ENCODE data around the gene IPO13.
A peak's percentile ranks its signal among the peaks of the same experiment; 100 is the strongest.

The IPO13 gene

DNA sequence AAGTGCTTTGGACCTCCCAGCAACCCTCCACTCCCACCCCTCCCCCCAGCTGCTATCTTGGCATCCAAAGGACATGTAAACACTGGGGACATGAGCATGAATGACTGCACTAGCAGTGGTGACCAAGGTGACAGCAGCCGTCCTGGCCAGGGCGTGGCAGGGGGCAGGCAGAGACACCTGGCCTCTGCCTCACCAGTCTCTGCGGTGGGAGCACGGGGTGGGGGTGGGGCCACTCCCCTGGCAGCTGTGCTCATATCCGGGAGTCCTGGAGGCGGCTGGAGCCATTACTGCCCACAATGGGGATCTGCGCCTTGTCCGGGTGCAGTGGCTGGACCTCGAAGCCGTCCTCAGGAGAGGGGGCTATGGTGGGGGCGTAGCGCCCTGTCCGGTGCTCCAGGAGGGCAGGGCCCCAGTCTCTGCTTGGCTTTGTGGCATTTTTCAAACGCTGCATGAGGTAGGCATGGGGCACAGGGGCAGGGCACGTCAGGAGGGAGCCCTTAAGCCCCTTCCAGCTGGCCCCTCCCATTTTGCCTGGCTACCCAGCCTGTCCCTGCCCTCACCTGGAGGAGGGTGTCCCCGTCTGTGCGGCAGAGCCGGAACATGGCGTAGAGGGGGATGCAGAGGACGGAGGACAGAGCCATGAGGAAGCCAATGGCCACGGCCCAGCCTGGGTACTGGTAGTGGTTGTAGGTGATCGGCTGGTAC, 50.7 kb downstream of the IPO13 start:
- Histone ChIP-seq H3K14ac (ENCODE audit: low read length in 2 of 2) (peak overlapping the region in 1 of 2 experiments; percentile 55), H3K4me3 (ENCODE audit: insufficient read depth in 1 of 2, low read depth in 1 of 2, low read length in 2 of 2) (no peak overlapping the region), H3K18ac (ENCODE audit: low read depth in 1 of 2, low read length in 2 of 2) (peak overlapping the region in 1 of 2 experiments; percentile 71), H3K36me3 (ENCODE audit: control insufficient read depth in 1 of 2, insufficient read depth in 2 of 2, low read depth in 1 of 2, low read length in 2 of 2) (peaks cover 0 to 42% of the 10 kb centered on the region in 2 experiments), H4K8ac (ENCODE audit: low read length) (peak overlapping the region; percentile 73), H2BK12ac (ENCODE audit: low read length in 2 of 2) (no peak overlapping the region), H2BK120ac (ENCODE audit: low read depth, low read length) (no peak overlapping the region), H3K9ac (ENCODE audit: low read length) (no peak overlapping the region), H2BK5ac (ENCODE audit: low read depth, low read length, poor library complexity, severe bottlenecking) (no peak overlapping the region), H3K4ac (ENCODE audit: low read depth in 1 of 2, low read length in 2 of 2) (no peak overlapping the region), H2AK5ac (ENCODE audit: low read length, severe bottlenecking) (no peak overlapping the region), H3K9me3 (ENCODE audit: control insufficient read depth, low read length) (no peaks in the 10 kb centered on the region), H3K27ac (ENCODE audit: low read length, poor library complexity, severe bottlenecking) (no peak overlapping the region), H3K4me1 (ENCODE audit: control insufficient read depth, insufficient read depth, low read depth, low read length) (peaks cover 5% of the 10 kb centered on the region), H4K91ac (ENCODE audit: low read length) (no peak overlapping the region), H3K79me1 (replicated peaks; ENCODE audit: low read length, poor library complexity, severe bottlenecking) (no peaks in the 10 kb centered on the region), H2BK15ac (ENCODE audit: low read depth, poor library complexity, severe bottlenecking) (no peak overlapping the region), H3K27me3 (ENCODE audit: control insufficient read depth in 1 of 2, insufficient read depth in 1 of 2, low read length in 2 of 2) (no peaks in the 10 kb centered on the region), H3K23ac (ENCODE audit: low read length in 2 of 2) (no peak overlapping the region), H2AFZ (ENCODE audit: low read depth, low read length) (no peak overlapping the region), H3K4me2 (ENCODE audit: low read length, poor library complexity, severe bottlenecking) (no peak overlapping the region)
- WGBS = 89% methylated on average over 22 of the region's 22 CpGs
- no peak for DNase-seq

DNA sequence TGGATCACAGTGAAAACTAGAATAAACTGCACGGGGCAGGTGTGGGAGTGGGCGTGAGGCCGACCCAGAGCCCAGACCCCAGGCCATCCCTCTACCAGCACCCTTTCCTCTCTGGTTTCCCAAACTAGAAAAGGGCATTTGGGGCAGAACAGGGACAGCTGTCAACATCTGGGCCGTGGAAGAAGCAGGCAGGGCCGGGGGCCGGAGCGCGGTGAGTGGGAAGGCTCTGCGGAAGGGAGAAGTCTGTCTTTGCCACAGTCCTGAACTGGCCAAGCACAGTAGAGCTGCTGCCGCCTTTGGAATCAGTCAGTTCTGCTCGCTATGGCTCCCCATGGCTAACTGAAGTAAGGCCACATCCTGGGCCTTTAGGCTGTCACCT, 51.2 kb downstream of the IPO13 start:
- Histone ChIP-seq H2AFZ (ENCODE audit: low read depth, low read length) (no peak overlapping the region), H2AK5ac (ENCODE audit: low read length, severe bottlenecking) (no peak overlapping the region), H2BK12ac (ENCODE audit: low read length in 2 of 2) (peak overlapping the region in 1 of 2 experiments; percentile 37), H3K27ac (ENCODE audit: low read length, poor library complexity, severe bottlenecking) (no peak overlapping the region), H3K27me3 (ENCODE audit: control insufficient read depth in 1 of 2, insufficient read depth in 1 of 2, low read length in 2 of 2) (no peaks in the 10 kb centered on the region), H3K4ac (ENCODE audit: low read depth in 1 of 2, low read length in 2 of 2) (no peak overlapping the region), H3K4me3 (ENCODE audit: insufficient read depth in 1 of 2, low read depth in 1 of 2, low read length in 2 of 2) (no peak overlapping the region), H3K14ac (ENCODE audit: low read length in 2 of 2) (no peak overlapping the region), H2BK120ac (ENCODE audit: low read depth, low read length) (no peak overlapping the region), H4K8ac (ENCODE audit: low read length) (no peak overlapping the region), H4K91ac (ENCODE audit: low read length) (no peak overlapping the region), H3K4me1 (ENCODE audit: control insufficient read depth, insufficient read depth, low read depth, low read length) (peaks cover 3% of the 10 kb centered on the region), H3K9ac (ENCODE audit: low read length) (no peak overlapping the region), H3K9me3 (ENCODE audit: control insufficient read depth, low read length) (no peaks in the 10 kb centered on the region), H3K36me3 (ENCODE audit: control insufficient read depth in 1 of 2, insufficient read depth in 2 of 2, low read depth in 1 of 2, low read length in 2 of 2) (peaks cover 0 to 47% of the 10 kb centered on the region in 2 experiments), H3K23ac (ENCODE audit: low read length in 2 of 2) (no peak overlapping the region), H3K79me1 (replicated peaks; ENCODE audit: low read length, poor library complexity, severe bottlenecking) (no peaks in the 10 kb centered on the region), H2BK15ac (ENCODE audit: low read depth, poor library complexity, severe bottlenecking) (no peak overlapping the region), H2BK5ac (ENCODE audit: low read depth, low read length, poor library complexity, severe bottlenecking) (no peak overlapping the region), H3K4me2 (ENCODE audit: low read length, poor library complexity, severe bottlenecking) (no peak overlapping the region), H3K18ac (ENCODE audit: low read depth in 1 of 2, low read length in 2 of 2) (no peak overlapping the region)
- WGBS = 95% methylated on average over 11 of the region's 11 CpGs
- no peak for DNase-seq

- Histone ChIP-seq H3K4me1 (ENCODE audit: control insufficient read depth, insufficient read depth, low read depth, low read length) (peaks cover 3% of the 10 kb centered on the region), H2BK15ac (ENCODE audit: low read depth, poor library complexity, severe bottlenecking) (no peak overlapping the region), H4K91ac (ENCODE audit: low read length) (peak overlapping the region; percentile 62), H3K14ac (ENCODE audit: low read length in 2 of 2) (no peak overlapping the region), H2AK5ac (ENCODE audit: low read length, severe bottlenecking) (no peak overlapping the region), H3K36me3 (ENCODE audit: control insufficient read depth in 1 of 2, insufficient read depth in 2 of 2, low read depth in 1 of 2, low read length in 2 of 2) (peaks cover 0 to 47% of the 10 kb centered on the region in 2 experiments), H2BK5ac (ENCODE audit: low read depth, low read length, poor library complexity, severe bottlenecking) (no peak overlapping the region), H3K27ac (ENCODE audit: low read length, poor library complexity, severe bottlenecking) (no peak overlapping the region), H3K79me1 (replicated peaks; ENCODE audit: low read length, poor library complexity, severe bottlenecking) (no peaks in the 10 kb centered on the region), H3K23ac (ENCODE audit: low read length in 2 of 2) (no peak overlapping the region), H3K9ac (ENCODE audit: low read length) (no peak overlapping the region), H3K18ac (ENCODE audit: low read depth in 1 of 2, low read length in 2 of 2) (no peak overlapping the region), H3K4me2 (ENCODE audit: low read length, poor library complexity, severe bottlenecking) (no peak overlapping the region), H3K4me3 (ENCODE audit: insufficient read depth in 1 of 2, low read depth in 1 of 2, low read length in 2 of 2) (no peak overlapping the region), H2BK120ac (ENCODE audit: low read depth, low read length) (no peak overlapping the region), H3K27me3 (ENCODE audit: control insufficient read depth in 1 of 2, insufficient read depth in 1 of 2, low read length in 2 of 2) (no peaks in the 10 kb centered on the region), H2BK12ac (ENCODE audit: low read length in 2 of 2) (no peak overlapping the region), H4K8ac (ENCODE audit: low read length) (no peak overlapping the region), H3K4ac (ENCODE audit: low read depth in 1 of 2, low read length in 2 of 2) (no peak overlapping the region), H3K9me3 (ENCODE audit: control insufficient read depth, low read length) (no peaks in the 10 kb centered on the region), H2AFZ (ENCODE audit: low read depth, low read length) (no peak overlapping the region)
- no peak for DNase-seq
- 96% methylated on average over 8 of the region's 8 CpGs for WGBS
These were observed 52.7 kb downstream of the IPO13 start for GRCh38 chr1:43999455-43999854.

- H3K79me1 ChIP-seq (replicated peaks; ENCODE audit: low read length, poor library complexity, severe bottlenecking) = no peaks in the 10 kb centered on the region
- no peak overlapping the region for H2AFZ ChIP-seq (ENCODE audit: low read depth, low read length)
- no peak overlapping the region for H2BK120ac ChIP-seq (ENCODE audit: low read depth, low read length)
- no peak overlapping the region for H3K4me3 ChIP-seq (ENCODE audit: insufficient read depth in 1 of 2, low read depth in 1 of 2, low read length in 2 of 2)
- no peak overlapping the region for H3K27ac ChIP-seq (ENCODE audit: low read length, poor library complexity, severe bottlenecking)
- H3K4me2 ChIP-seq (ENCODE audit: low read length, poor library complexity, severe bottlenecking) = no peak overlapping the region
- no peak overlapping the region for H2AK5ac ChIP-seq (ENCODE audit: low read length, severe bottlenecking)
- no peak overlapping the region for H3K14ac ChIP-seq (ENCODE audit: low read length in 2 of 2)
- no peaks in the 10 kb centered on the region for H3K9me3 ChIP-seq (ENCODE audit: control insufficient read depth, low read length)
- no peak overlapping the region for H3K18ac ChIP-seq (ENCODE audit: low read depth in 1 of 2, low read length in 2 of 2)
- peaks cover 0 to 47% of the 10 kb centered on the region in 2 experiments for H3K36me3 ChIP-seq (ENCODE audit: control insufficient read depth in 1 of 2, insufficient read depth in 2 of 2, low read depth in 1 of 2, low read length in 2 of 2)
- H4K91ac ChIP-seq (ENCODE audit: low read length) = no peak overlapping the region
- no peak overlapping the region for H3K4ac ChIP-seq (ENCODE audit: low read depth in 1 of 2, low read length in 2 of 2)
- no peaks in the 10 kb centered on the region for H3K4me1 ChIP-seq (ENCODE audit: control insufficient read depth, insufficient read depth, low read depth, low read length)
- WGBS = 78% methylated on average over 8 of the region's 8 CpGs
- no peak overlapping the region for H2BK15ac ChIP-seq (ENCODE audit: low read depth, poor library complexity, severe bottlenecking)
- H3K23ac ChIP-seq (ENCODE audit: low read length in 2 of 2) = no peak overlapping the region
- H2BK12ac ChIP-seq (ENCODE audit: low read length in 2 of 2) = no peak overlapping the region
- no peaks in the 10 kb centered on the region for H3K27me3 ChIP-seq (ENCODE audit: control insufficient read depth in 1 of 2, insufficient read depth in 1 of 2, low read length in 2 of 2)
- H3K9ac ChIP-seq (ENCODE audit: low read length) = no peak overlapping the region
- no peak for DNase-seq
- H2BK5ac ChIP-seq (ENCODE audit: low read depth, low read length, poor library complexity, severe bottlenecking) = no peak overlapping the region
- no peak overlapping the region for H4K8ac ChIP-seq (ENCODE audit: low read length)
These were observed 53.4 kb downstream of the IPO13 start for GRCh38 chr1:44000122-44000665.

Data from mesenchymal stem cell (in vitro differentiated cells and primary cell).